H9 (cell line): Measurements from ENCODE around the gene RHOB. TPM values are rescaled to one million over a fixed set of nuclear protein-coding genes. Genes with fewer than 3 reads are reported as not detected.

Source experiments
- DNase-seq: peaks from one replicate; pipeline ENCODE4 v3.0.0-alpha.2; 2017
- H2AFZ ChIP-seq: one replicate; pipeline ENCODE4 v1.6.1; 2013; ENCODE audit warnings: mild to moderate bottlenecking, low read length, control low read depth, moderate library complexity
- H2AK5ac ChIP-seq: 2 replicates; pipeline ENCODE4 v1.6.1; 2013; ENCODE audit warnings: low read length, control low read depth, mixed read lengths; ENCODE audit not compliant: insufficient read length
- H2BK120ac ChIP-seq: one replicate; pipeline ENCODE4 v1.6.1; 2013; ENCODE audit warnings: low read depth, mild to moderate bottlenecking, low read length, control low read depth, inconsistent platforms; ENCODE audit not compliant: poor library complexity, severe bottlenecking
- H2BK12ac ChIP-seq: 2 replicates; pipeline ENCODE4 v1.6.1; 2013; ENCODE audit warnings: low read length, control low read depth, mixed read lengths, low read depth; ENCODE audit not compliant: insufficient read length
- H2BK15ac ChIP-seq: 2 replicates; pipeline ENCODE4 v1.6.1; 2013; ENCODE audit warnings: low read depth, low read length, control low read depth
- H2BK20ac ChIP-seq: one replicate; pipeline ENCODE4 v1.6.1; 2013; ENCODE audit warnings: low read depth, mild to moderate bottlenecking, low read length, control low read depth, inconsistent platforms; ENCODE audit not compliant: poor library complexity, severe bottlenecking
- H2BK5ac ChIP-seq: 2 replicates; pipeline ENCODE4 v1.6.1; 2013; ENCODE audit warnings: low read length, control low read depth, mixed read lengths; ENCODE audit not compliant: insufficient read length
- H3K14ac ChIP-seq: 2 replicates; pipeline ENCODE4 v1.6.1; 2013; ENCODE audit warnings: low read length, control low read depth; ENCODE audit not compliant: insufficient read depth
- H3K18ac ChIP-seq: 2 replicates; pipeline ENCODE4 v1.6.1; 2013; ENCODE audit warnings: low read depth, mild to moderate bottlenecking, mixed read lengths, low read length, control low read depth; ENCODE audit not compliant: insufficient read length
- H3K23ac ChIP-seq: 2 replicates; pipeline ENCODE4 v1.6.1; 2013; ENCODE audit warnings: low read length, control low read depth, mixed read lengths, low read depth; ENCODE audit not compliant: insufficient read length
- H3K23me2 ChIP-seq: 2 replicates; pipeline ENCODE4 v1.6.1; 2013; ENCODE audit warnings: low read depth, mild to moderate bottlenecking, mixed read lengths, low read length, control low read depth; ENCODE audit not compliant: insufficient read length, poor library complexity, severe bottlenecking
- H3K27ac ChIP-seq: 2 replicates; pipeline ENCODE4 v1.5.1; 2013; ENCODE audit warnings: low read length, control low read depth, mixed read lengths, low read depth; ENCODE audit not compliant: insufficient read length
- H3K27me3 ChIP-seq: 2 replicates; pipeline ENCODE4 v1.6.1; 2013; ENCODE audit warnings: low read length, control low read depth, inconsistent platforms; ENCODE audit not compliant: insufficient read depth
- H3K4ac ChIP-seq: 2 replicates; pipeline ENCODE4 v1.6.1; 2013; ENCODE audit warnings: low read depth, mild to moderate bottlenecking, control low read depth, inconsistent platforms, low read length, moderate library complexity
- H3K4me1 ChIP-seq: 2 replicates; pipeline ENCODE4 v1.6.1; 2013; ENCODE audit warnings: low read length, control low read depth, inconsistent platforms; ENCODE audit not compliant: insufficient read depth
- H3K4me2 ChIP-seq: 2 replicates; pipeline ENCODE4 v1.6.1; 2013; ENCODE audit warnings: low read length, control low read depth, mixed read lengths; ENCODE audit not compliant: insufficient read length, insufficient read depth
- H3K56ac ChIP-seq: 2 replicates; pipeline ENCODE4 v1.6.1; 2013; ENCODE audit warnings: low read depth, mild to moderate bottlenecking, mixed read lengths, low read length, control low read depth; ENCODE audit not compliant: insufficient read length
- H3K79me1 ChIP-seq: 2 replicates; pipeline ENCODE4 v1.6.1; 2013; ENCODE audit warnings: low read depth, mild to moderate bottlenecking, moderate library complexity, low read length, control low read depth, inconsistent platforms; ENCODE audit not compliant: insufficient read depth, poor library complexity, severe bottlenecking
- H3K79me2 ChIP-seq: 2 replicates; pipeline ENCODE4 v1.6.1; 2013; ENCODE audit warnings: low read length, control low read depth, inconsistent platforms; ENCODE audit not compliant: insufficient read depth
- H3K9ac ChIP-seq: 2 replicates; pipeline ENCODE4 v1.6.1; 2013; ENCODE audit warnings: low read length, control low read depth, mixed read lengths; ENCODE audit not compliant: insufficient read length; ENCODE audit errors: extremely low read depth
- H3K9me3 ChIP-seq: one replicate; pipeline ENCODE4 v1.6.1; 2013; ENCODE audit warnings: low read depth, low read length, inconsistent platforms; ENCODE audit not compliant: control insufficient read depth
- H3T11ph ChIP-seq: one replicate; pipeline ENCODE4 v1.6.1; 2013; ENCODE audit warnings: mild to moderate bottlenecking, low read length, control low read depth, inconsistent platforms
- H4K20me1 ChIP-seq: one replicate; pipeline ENCODE4 v1.6.1; 2013; ENCODE audit not compliant: control insufficient read depth, insufficient read length, insufficient read depth
- H4K5ac ChIP-seq: 2 replicates; pipeline ENCODE4 v1.6.1; 2013; ENCODE audit warnings: low read depth, mild to moderate bottlenecking, mixed read lengths, low read length, control low read depth; ENCODE audit not compliant: insufficient read length
- H4K8ac ChIP-seq: replicated peaks from 2 replicates; pipeline ENCODE4 v1.6.1; 2013; ENCODE audit warnings: low read length, control low read depth, mixed read lengths, low read depth; ENCODE audit not compliant: insufficient read length
- H4K91ac ChIP-seq: 2 replicates; pipeline ENCODE4 v1.6.1; 2013; ENCODE audit warnings: low read depth, mild to moderate bottlenecking, moderate library complexity, mixed read lengths, low read length, control low read depth; ENCODE audit not compliant: insufficient read length
- H3K27ac Mint-ChIP-seq, 3 experiments: 2 replicates in 2 of 3; 3 replicates in 1 of 3; pipeline ENCODE4 v1.8.0; 2020 to 2021; ENCODE audit warnings: mixed read lengths in 3 of 3, mild to moderate bottlenecking in 1 of 3, moderate library complexity in 1 of 3
- H3K27me3 Mint-ChIP-seq: 2 replicates; pipeline ENCODE4 v1.8.0; 2021; ENCODE audit warnings: low read depth, mild to moderate bottlenecking, moderate library complexity, mixed read lengths
- H3K36me3 Mint-ChIP-seq, 3 experiments: 2 replicates in 2 of 3; 3 replicates in 1 of 3; pipeline ENCODE4 v1.8.0; 2020 to 2021; ENCODE audit warnings: low read depth in 3 of 3, mixed read lengths in 3 of 3; ENCODE audit not compliant: insufficient read depth in 1 of 3
- H3K4me1 Mint-ChIP-seq, 2 experiments: 2 replicates each; pipeline ENCODE4 v1.8.0; 2020; ENCODE audit warnings: mixed read lengths in 2 of 2
- H3K4me3 Mint-ChIP-seq, 2 experiments: 2 replicates in 1 of 2; 3 replicates in 1 of 2; pipeline ENCODE4 v1.8.0; 2020 to 2021; ENCODE audit warnings: mild to moderate bottlenecking in 2 of 2, mixed read lengths in 2 of 2, moderate library complexity in 1 of 2
- H3K9me3 Mint-ChIP-seq, 2 experiments: 2 replicates in 1 of 2; 3 replicates in 1 of 2; pipeline ENCODE4 v1.8.0; 2020; ENCODE audit warnings: mild to moderate bottlenecking in 2 of 2, mixed read lengths in 2 of 2, moderate library complexity in 1 of 2
- CTCF ChIP-seq: fragments of 200-600 bp; sonication (generic); conservative IDR thresholded peaks from 3 replicates; pipeline ENCODE4 v1.8.0; 2021; ENCODE audit warnings: antibody characterized with exemption, mild to moderate bottlenecking
- WGBS: extraction: QIAGEN DNeasy Blood & Tissue Kit; methylation state at CpG from one replicate; pipeline ENCODE4 v1.1.7; 2013; ENCODE audit warnings: missing lambda C conversion rate, low lambda C conversion rate, mixed read lengths; ENCODE audit not compliant: insufficient read length; ENCODE audit errors: extremely low coverage; 5-methylcytosine and 5-hydroxymethylcytosine counted together
- total RNA-seq: library from RNA; stranded (reverse); gene quantifications from 2 replicates; pipeline ENCODE4 v1.2.1, GENCODE V29; 2021

Gene RHOB
- total RNA-seq, 1 experiment from 2014 or later = 10.3 TPM

GRCh38 chr2:20496076-20496872 lies 49.4 kb downstream of the RHOB start:
- no peak overlapping the region for H3K27ac ChIP-seq
- peaks cover 12 to 16% of the 10 kb centered on the region in 2 experiments for H3K4me1 Mint-ChIP-seq
- no peak overlapping the region for H3K9ac ChIP-seq
- H3K23me2 ChIP-seq = no peaks in the 10 kb centered on the region
- H3K4me2 ChIP-seq = no peak overlapping the region
- H2BK120ac ChIP-seq = no peak overlapping the region
- H3K27me3 ChIP-seq = no peaks in the 10 kb centered on the region
- H4K8ac ChIP-seq = no peak overlapping the region
- no peak overlapping the region for H3K4ac ChIP-seq
- no peak overlapping the region for H2BK5ac ChIP-seq
- no peak overlapping the region for H3K14ac ChIP-seq
- no peaks in the 10 kb centered on the region for H4K20me1 ChIP-seq
- no peaks in the 10 kb centered on the region for H3K4me1 ChIP-seq
- no peak overlapping the region for H3K23ac ChIP-seq
- H2BK15ac ChIP-seq = no peak overlapping the region
- H2AFZ ChIP-seq = no peak overlapping the region
- no peak overlapping the region for H2BK20ac ChIP-seq
- no peak overlapping the region for H3K56ac ChIP-seq
- H3K36me3 Mint-ChIP-seq = no peaks in the 10 kb centered on the region
- H3T11ph ChIP-seq = no peak overlapping the region
- H3K9me3 ChIP-seq = no peaks in the 10 kb centered on the region
- H2BK12ac ChIP-seq = no peak overlapping the region
- no peak overlapping the region for H2AK5ac ChIP-seq
- no peaks in the 10 kb centered on the region for H3K79me2 ChIP-seq
- no peak overlapping the region for H3K18ac ChIP-seq
- no peaks in the 10 kb centered on the region for H3K9me3 Mint-ChIP-seq
- H4K5ac ChIP-seq = no peak overlapping the region
- H4K91ac ChIP-seq = no peak overlapping the region
- no CpG with 5 or more reads among the region's 10 CpGs for WGBS
- peaks cover 5% of the 10 kb centered on the region for H3K27me3 Mint-ChIP-seq
- H3K79me1 ChIP-seq = no peaks in the 10 kb centered on the region
- H3K27ac Mint-ChIP-seq = peak overlapping the region in 2 of 3 experiments; percentile 38 to 61; a peak in 2 of 7 replicates
- no peak overlapping the region for H3K4me3 Mint-ChIP-seq
- no peak for DNase-seq
- TF ChIP-seq CTCF = no peak
